ENCODE measurements around the gene RUVBL1.

Gene RUVBL1

GRCh38 chr3:128080323-128081080, 43.1 kb downstream of the RUVBL1 start:
- DNase-seq (ENCODE audit: low read depth): peak; percentile 70
- no peak for TF ChIP-seq CTCF (IDR thresholded peaks at IDR 0.05; ENCODE audit: low read length, missing control alignments)
- H3K4me3 ChIP-seq (replicated peaks; ENCODE audit: low read depth, low read length): no peak overlapping the region

DNA sequence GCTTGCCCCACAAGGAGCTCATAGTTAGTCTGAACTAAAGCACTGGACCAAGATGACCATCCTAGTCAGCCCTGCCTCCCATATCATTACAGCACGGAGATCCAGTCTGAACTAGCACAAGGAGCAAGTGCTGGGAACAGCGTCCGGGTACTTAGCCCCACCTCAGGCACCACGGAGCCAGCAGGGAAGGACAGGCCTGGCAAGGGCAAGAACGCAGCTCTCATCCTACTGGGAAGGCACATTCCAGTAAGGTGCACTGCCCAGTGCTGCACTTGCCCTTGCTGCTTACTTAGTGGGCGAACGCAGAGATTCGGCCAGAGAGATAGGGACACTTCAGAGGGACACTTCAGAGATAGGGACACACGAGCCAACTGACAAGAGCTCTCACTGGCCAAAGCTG, 43.8 kb downstream of the RUVBL1 start:
- no peak for TF ChIP-seq CTCF (IDR thresholded peaks at IDR 0.05; ENCODE audit: low read length, missing control alignments)
- no peak for DNase-seq (ENCODE audit: low read depth)
- H3K4me3 ChIP-seq (replicated peaks; ENCODE audit: low read depth, low read length): no peak overlapping the region

DNA sequence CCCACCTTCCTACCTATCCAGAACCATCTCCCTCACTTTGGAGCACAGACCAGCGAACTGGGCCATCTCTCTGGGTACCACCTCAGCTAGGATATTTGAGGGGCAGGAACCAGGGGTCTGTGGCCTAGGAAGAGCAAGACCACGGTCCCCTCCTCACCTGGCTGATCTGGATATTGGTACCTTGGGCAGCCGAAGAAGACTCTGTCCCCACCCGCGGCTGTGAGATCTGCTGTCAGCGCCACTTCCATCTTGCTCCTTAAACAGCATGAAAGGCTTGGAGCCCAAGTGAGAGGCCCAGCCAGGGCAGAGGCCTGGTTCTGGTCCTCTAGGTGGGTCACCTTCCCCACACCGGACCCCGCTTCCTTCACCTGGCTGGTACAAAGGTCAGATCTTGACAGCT, 44.7 kb downstream of the RUVBL1 start:
- TF ChIP-seq CTCF (IDR thresholded peaks at IDR 0.05; ENCODE audit: low read length, missing control alignments): no peak
- DNase-seq (ENCODE audit: low read depth): no peak

GRCh38 chr3:128078322-128078721, 45.3 kb downstream of the RUVBL1 start:
- no peak overlapping the region for H3K4me3 ChIP-seq (replicated peaks; ENCODE audit: low read depth, low read length)
- TF ChIP-seq CTCF (IDR thresholded peaks at IDR 0.05; ENCODE audit: low read length, missing control alignments): no peak
- DNase-seq (ENCODE audit: low read depth): no peak

More for the DNA sequence above, 44.7 kb downstream of the RUVBL1 start:
- H3K4me3 ChIP-seq (replicated peaks; ENCODE audit: low read depth, low read length): no peak overlapping the region

- TF ChIP-seq CTCF (IDR thresholded peaks at IDR 0.05; ENCODE audit: low read length, missing control alignments): no peak
- DNase-seq (ENCODE audit: low read depth): no peak
- no peak overlapping the region for H3K4me3 ChIP-seq (replicated peaks; ENCODE audit: low read depth, low read length)
Measured at GRCh38 chr3:128077665-128078064, 45.9 kb downstream of the RUVBL1 start.

DNA sequence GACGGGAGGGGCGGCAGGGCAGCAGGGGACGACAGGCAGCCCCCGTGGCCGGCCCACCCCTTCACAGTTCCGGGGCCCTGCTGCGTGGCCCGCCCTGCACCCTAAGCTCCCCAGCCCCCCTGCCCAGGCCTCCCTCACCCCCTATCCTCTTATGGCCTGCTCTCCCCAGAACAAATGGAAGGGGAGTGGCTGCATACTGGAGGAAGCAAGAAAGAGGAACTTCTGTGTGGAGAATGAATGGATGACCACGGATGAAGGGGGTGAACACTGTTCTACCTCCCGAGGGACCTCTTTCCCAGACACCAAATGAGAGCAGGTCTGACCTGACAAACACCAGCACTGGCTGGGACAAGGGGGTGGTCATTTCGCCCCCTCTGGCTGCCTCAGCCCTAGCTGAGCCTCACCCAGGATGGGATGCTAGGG, 46.4 kb downstream of the RUVBL1 start:
- DNase-seq (ENCODE audit: low read depth): no peak
- TF ChIP-seq CTCF (IDR thresholded peaks at IDR 0.05; ENCODE audit: low read length, missing control alignments): no peak
- H3K4me3 ChIP-seq (replicated peaks; ENCODE audit: low read depth, low read length): no peak overlapping the region

Data from fibroblast of pulmonary artery (primary cell).